Left ventricle myocardium superior (tissue), 1 donor: ENCODE data around the gene ATXN10. TPM values are rescaled to one million over a fixed set of nuclear protein-coding genes. Genes with fewer than 3 reads are reported as not detected.
"Not testable (repeated sequence)": the region's sequence is repeated elsewhere in the genome, so short reads cannot be mapped to it uniquely, and the experiment has no call there.

Experiments used
- ATAC-seq: fragments of 200-7000 bp; cut with Tn5 transposase; one replicate; pipeline ENCODE4 v1.9.1; 2020; ENCODE audit warnings: mild to moderate bottlenecking, moderate library complexity
- DNase-seq: peaks from one replicate; pipeline ENCODE4 v3.0.0-alpha.2; 2020
- intact Hi-C: fragments of 100-400 bp; cut with micrococcal nuclease; formaldehyde crosslinking; loops from one replicate; pipeline ENCODE4 v1.11.0; 2022
- total RNA-seq: library from RNA; stranded (reverse); fragmentation: NEBNext Ultra II Directional; extraction: Animal tissue kit (Norgen Biotek cat#: 25700); gene quantifications from one replicate; pipeline ENCODE4 v1.2.1, GENCODE V29; 2021
- donor health status: DM: no; HTN: yes; CAD: no; lungs with severe emphysema.

ATXN10 gene
- total RNA-seq, 1 donor from 2014 or later = 142 TPM

DNA sequence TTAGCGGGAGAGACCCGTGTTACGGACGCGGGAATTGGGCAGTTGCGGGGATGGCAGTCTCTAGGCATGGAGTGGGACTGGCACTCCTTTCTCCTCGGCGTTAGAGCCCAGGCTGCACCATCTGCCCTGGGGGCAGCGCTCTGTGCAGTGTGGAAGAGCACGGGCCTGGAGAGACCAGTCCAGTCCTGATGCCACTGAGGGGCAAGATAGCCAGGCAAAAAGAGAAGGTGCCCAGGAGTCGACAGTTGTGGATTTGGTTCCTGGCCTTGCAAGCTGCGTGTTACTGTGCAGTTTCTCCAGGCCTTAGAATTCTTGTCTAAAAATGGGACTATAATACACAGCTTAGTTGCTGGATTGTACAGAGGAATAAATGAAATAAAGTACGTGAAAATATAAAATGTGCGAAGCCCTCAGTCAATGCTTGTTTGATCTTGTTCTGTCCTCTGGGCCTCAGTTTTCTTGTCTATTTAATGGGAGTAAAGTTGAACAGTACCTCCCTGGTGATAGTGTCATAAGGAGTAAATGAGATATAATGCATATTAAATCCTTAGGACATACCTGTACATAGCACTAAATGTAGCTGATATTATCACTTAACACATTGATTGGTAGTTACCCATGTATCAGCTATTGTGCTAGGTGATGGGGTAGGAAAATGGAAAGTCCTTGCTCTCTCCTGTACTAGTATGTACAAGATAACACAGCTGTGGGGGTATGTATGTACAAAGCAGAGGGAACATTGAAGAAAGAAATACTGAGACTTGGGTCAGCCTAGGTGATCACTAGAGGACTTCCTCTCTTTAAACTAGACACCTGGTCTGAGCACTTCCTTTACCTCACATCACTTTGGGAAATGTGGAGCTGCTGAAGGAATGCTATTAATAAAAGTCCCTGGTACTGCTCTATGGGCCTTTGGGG, 1.2 kb downstream of the ATXN10 start:
- intact Hi-C loops = no loop called here
- ATAC-seq (peak; percentile 25), DNase-seq (no peak)

DNA sequence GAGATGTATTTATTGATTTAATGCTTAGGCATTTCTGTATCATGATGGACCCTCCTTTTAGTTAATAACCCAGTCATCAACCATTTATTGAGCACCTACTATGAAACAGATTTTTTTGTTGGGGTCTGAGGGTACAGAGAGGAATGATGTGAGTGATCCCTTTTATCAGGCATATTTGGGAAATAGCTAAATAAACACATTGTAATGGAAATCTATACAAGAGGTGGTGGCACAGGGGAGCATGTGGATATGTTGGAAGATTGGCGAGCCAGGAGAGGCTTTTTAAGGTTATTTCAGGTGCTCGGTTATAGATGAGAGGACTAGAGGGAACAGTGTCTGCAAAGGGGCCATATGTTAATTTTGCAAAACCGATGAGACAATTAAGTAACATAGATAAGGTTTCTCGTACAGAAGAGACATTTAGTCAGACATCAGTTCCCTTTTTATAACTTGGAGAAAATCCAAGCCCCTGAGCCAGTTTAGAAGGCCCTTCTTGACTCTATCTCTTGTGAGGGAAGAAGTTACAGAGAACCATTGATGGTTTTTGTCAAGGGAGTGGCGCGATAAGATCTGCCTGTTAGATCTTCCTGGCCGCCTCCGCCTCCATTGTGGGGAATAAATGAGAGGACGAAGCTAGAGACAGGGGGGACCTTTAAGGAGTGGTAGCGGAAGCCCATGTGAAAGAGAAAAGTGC, 2.0 kb downstream of the ATXN10 start:
- intact Hi-C loops = no loop called here
- ATAC-seq (no peak), DNase-seq (no peak)

GRCh38 chr22:45676024-45676423, 4.4 kb downstream of the ATXN10 start:
- ATAC-seq = no peak
- DNase-seq = no peak
- intact Hi-C loops = no loop called here

- ATAC-seq = no peak
- intact Hi-C loops = no loop called here
- no peak for DNase-seq
These were observed 5.4 kb downstream of the ATXN10 start for GRCh38 chr22:45677063-45677462.

- DNase-seq (no peak), ATAC-seq (no peak)
- intact Hi-C loops = no loop called here
These were observed 7.6 kb downstream of the ATXN10 start for GRCh38 chr22:45678961-45679912.

DNA sequence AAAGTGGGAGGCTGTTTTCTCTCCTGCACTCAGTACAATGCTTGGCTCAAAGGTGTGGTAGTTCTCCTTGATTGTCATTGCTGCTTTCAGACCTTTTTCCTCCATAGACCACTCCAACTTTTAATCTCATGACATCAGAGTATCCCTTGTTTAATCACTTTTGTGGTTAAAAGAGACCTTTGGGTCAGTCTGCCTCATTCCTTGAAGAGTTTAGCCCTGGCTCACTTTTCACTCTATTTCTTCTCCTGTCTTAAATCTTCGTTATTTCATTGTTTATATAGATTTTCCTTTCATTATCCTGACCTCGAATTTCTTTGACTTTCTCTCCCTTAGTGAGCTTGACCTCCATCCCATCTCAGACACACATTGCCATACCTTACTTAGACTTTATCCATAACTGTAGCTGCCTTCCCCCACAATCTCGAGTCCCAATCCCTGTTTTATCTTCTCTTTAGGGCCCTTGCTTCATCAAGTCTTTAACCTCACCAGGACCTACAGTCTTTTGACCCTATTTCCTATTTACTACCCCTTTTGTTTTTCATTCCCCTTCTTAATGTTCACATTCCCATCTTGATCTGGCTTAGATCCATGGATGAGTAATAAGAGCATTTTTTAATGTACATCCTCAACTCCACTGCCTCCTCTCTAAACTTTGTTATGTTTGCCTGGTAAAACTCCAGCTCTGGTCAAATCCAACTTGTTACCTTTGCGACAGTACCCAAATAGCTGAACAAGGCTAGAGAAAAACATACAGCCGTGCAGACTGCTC, 9.5 kb downstream of the ATXN10 start:
- no peak for ATAC-seq
- intact Hi-C loops = no loop called here
- DNase-seq = no peak

DNA sequence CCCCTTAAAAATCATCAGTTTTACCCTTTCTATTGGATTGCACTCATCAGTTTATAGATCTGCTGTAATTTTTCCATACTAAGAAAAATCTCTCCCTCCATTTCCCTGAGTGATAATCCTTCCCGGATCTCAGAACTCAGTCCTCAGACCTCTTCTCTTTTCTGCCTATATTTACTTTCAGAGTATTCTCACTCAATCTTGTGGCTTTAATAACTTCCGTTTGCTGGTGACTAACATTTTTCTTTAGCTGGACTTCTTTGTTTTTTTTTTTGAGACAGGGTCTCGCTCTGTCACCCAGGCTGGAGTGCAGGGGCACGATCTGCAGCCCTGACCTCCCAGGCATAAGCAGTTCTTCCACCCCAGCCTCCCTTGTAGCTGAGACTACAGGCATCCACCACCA, 10.4 kb downstream of the ATXN10 start:
- DNase-seq (no peak), ATAC-seq (no peak)
- intact Hi-C loops = no loop called here

DNA sequence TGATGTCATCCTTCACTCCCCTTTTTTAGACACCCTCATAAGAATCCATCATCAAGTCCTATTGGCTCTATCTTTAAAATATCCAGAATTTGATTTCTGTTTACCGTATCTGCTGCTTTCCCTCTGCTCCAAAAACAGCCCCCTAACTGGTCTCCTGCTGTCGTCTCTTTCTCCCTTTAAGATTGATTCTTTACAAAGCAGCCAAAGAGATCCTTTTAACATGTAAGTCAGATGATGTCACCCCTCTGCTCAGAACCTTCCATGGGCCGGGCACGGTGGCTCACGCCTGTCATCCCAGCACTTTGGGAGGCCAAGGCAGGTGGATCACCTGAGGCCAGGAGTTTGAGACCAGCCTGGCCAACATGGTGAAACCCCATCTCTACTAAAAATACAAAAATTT, 11.1 kb downstream of the ATXN10 start:
- intact Hi-C loops, ATAC-seq, DNase-seq: not testable (repeated sequence)

DNA sequence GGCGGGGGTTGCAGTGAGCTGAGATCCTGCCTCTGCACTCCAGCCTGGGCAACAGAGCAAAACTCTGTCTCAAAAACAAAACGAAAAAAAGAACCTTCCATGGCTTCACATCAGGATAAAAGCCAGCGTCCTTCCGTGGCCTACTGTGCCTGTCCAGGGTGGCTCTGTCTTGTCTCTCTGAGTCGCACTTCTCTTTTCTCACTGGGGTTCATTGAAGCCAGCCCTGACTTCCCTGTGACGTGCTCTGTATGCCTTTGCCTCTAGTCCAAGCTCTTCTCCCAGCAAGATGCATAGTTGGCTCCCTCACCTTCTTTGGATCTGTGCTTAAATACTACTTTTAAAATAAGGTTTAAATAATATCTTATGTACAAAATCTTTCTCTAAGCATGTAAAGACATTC, 11.6 kb downstream of the ATXN10 start:
- DNase-seq = no peak
- intact Hi-C loops = no loop called here
- ATAC-seq = peak; percentile 37

DNA sequence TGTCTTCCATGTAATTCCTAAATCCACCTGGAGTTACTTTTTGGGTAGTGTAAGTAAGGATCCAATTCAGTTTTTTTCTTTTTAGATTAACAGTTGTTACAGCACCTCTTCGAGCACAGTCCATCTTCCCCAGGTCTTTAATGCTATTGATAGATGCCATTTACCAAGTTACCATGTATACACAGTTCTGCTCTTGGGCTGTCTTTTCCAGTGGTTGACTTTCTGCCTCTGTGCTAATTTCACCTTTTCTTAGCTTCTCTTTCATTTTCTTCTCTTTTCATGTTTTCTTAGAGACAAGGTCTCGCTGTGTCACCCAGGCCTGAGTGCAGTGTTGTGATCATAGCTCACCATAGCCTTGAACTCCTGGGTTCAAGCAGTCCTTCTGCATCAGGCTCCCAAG, 12.0 kb downstream of the ATXN10 start:
- ATAC-seq = no peak
- intact Hi-C loops = no loop called here
- no peak for DNase-seq

GRCh38 chr22:45684169-45684568, 12.5 kb downstream of the ATXN10 start:
- intact Hi-C loops = no loop called here
- DNase-seq (no peak), ATAC-seq (no peak)

- DNase-seq = no peak
- no peak for ATAC-seq
- intact Hi-C loops = no loop called here
These were observed 13.3 kb downstream of the ATXN10 start for GRCh38 chr22:45684752-45685574.

DNA sequence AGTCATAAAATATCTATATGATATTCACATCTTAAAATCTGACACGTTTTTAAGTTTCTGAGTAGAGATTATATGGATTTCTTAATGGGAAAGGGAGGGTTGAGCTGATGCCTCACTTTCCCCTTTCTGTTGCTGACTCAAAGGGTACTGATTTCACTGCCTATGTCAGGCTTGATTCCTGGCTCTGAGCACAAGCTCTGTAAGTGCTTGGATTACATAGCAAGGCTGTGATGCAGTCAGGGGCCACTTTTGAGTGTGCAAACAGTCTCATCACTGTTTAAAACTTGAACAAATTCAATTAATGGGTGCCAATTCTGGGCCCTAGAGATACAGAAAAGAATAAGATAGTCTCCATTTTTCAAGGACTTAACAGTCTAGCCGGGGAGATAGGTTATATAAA, 14.4 kb downstream of the ATXN10 start:
- intact Hi-C loops = no loop called here
- ATAC-seq (peak; percentile 23), DNase-seq (no peak)

GRCh38 chr22:45686836-45687235, 15.2 kb downstream of the ATXN10 start:
- no peak for DNase-seq
- intact Hi-C loops = no loop called here
- ATAC-seq = no peak

DNA sequence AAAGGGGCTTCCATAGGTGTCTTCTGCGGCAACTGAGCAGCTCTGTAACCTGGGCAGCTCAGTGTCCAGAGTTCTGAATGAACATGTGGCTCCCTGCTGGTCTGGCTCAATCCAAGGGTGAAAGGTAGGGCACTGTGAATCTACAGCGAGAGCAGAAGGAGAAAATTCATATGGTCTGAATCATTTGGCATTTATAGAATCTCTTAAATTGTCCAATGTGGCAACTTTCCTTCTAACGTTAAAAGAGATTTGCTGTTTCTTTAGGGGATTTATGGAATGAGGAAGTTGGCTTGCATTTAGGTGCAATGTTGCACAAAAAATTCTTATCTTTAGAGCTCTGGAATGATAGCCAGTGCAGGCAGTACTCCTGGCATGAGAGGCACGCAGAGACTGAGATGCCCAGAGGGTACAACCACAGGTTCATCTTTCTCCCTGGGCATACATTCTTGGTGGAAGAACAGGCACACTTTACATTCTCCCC, 17.0 kb downstream of the ATXN10 start:
- peak; percentile 86 for ATAC-seq
- no peak for DNase-seq
- intact Hi-C loops = no loop called here

DNA sequence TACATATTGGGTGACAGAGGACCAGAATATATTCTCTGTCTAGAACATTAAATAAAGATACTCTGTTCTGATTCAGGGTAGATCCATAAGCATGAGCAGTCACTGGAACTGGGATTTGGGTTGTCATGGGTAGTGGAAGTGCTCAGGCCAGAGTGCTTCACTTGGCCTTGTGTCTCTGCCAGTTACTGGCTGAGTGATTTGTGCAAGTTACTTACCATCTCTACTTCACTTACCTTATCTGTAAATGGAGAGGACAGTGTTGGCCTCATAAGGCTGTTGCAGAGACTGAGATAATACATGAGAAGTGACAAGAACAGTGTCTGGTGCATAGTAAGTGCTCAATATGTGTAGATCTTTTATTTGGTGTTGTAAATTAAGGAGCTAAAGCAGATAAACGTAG, 17.6 kb downstream of the ATXN10 start:
- intact Hi-C loops = no loop called here
- DNase-seq = no peak
- ATAC-seq = peak; percentile 76

DNA sequence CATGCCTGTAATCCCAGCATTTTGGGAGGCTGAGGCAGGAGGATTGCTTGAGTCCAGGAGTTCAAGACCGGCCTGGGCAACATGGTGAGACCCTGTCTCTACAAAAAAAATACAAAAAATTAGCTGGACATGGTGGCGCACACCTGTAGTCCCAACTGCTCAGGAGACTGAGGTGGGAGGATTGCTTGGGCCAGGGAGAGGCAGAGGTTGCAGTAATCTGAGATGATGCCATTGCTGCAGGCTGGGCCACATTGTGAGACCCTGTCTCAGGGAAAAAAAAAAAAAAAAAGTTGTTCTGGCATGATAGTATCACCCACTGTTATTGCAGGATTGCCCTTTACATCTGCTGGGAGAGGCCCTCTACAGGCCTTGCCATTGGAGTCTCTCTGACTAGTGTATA, 18.4 kb downstream of the ATXN10 start:
- no peak for DNase-seq
- intact Hi-C loops = no loop called here
- no peak for ATAC-seq

DNA sequence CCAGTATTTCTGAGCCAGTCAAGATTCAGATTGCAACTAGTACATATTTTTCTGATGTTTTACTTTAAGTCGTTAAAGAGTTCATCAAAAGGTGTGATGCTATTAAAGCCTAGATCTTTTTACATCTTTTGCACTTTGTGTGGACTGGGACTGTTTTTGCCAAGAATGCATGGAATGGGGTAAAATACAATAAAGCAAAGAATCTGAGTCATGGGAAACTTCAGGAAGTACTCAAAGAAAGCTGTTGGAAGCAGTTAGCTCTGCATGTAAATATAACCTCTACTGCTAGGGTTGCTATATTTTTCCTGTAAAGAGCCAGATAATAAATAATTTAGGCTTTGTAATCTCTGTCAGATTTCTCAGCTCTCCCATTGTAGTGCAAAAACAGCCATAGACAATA, 20.9 kb downstream of the ATXN10 start:
- DNase-seq (no peak), ATAC-seq (no peak)

More for the DNA sequence above, 20.9 kb downstream of the ATXN10 start:
- intact Hi-C loops = no loop called here
